Activated naive CD4-positive, alpha-beta T cell treated with anti-CD3 and anti-CD28 coated beads, Interleukin-2, amount 10 ng/mL, durations not matched to agents 7 days and 5 days (primary cell): ENCODE results near the gene CERS3.

Source experiments
- CTCF ChIA-PET: fragments of 350-600 bp; sonication (Branson Sonifier 250); formaldehyde crosslinking; loops from one replicate; lab custom pipeline; 2021; ENCODE audit warnings: antibody characterized with exemption; lab: Charles Lee
- DNase-seq: peaks from one replicate; pipeline ENCODE4 v3.0.0-alpha.2; 2020
- H3K27ac Mint-ChIP-seq: one replicate; pipeline ENCODE4 v1.8.0; 2021; ENCODE audit warnings: mild to moderate bottlenecking, moderate library complexity, mixed read lengths
- H3K27me3 Mint-ChIP-seq: one replicate; pipeline ENCODE4 v1.8.0; 2021; ENCODE audit warnings: mild to moderate bottlenecking, mixed read lengths
- H3K36me3 Mint-ChIP-seq: one replicate; pipeline ENCODE4 v1.8.0; 2021; ENCODE audit warnings: mixed read lengths
- H3K4me1 Mint-ChIP-seq: one replicate; pipeline ENCODE4 v1.8.0; 2021; ENCODE audit warnings: mixed read lengths
- H3K4me3 Mint-ChIP-seq: one replicate; pipeline ENCODE4 v1.8.0; 2021; ENCODE audit warnings: mild to moderate bottlenecking, moderate library complexity, mixed read lengths
- H3K9me3 Mint-ChIP-seq: one replicate; pipeline ENCODE4 v1.8.0; 2021; ENCODE audit warnings: mixed read lengths

CERS3 gene

DNA sequence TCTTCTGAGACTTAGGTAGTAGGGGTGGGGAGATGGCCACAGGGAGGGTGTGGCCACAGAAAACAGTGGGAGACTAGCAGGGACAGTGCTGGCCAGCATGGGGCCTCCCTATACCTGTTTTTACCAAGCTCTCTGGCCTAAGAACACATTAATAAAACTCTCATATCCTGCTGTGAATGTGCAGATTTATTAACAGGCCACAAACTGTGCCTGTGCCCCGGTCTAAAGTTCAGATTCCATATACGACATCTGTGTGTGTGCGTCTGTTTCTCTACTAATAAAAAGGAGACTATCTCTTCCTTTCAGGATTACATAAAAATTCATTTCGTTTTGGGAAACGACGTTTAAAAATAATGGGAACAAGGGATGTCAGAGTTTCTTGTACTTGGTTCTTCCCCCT, 94.2 kb downstream of the CERS3 start:
- H3K4me3 Mint-ChIP-seq: no peak overlapping the region
- H3K9me3 Mint-ChIP-seq: peaks cover 3% of the 10 kb centered on the region
- DNase-seq: no peak
- H3K4me1 Mint-ChIP-seq: no peaks in the 10 kb centered on the region
- no peaks in the 10 kb centered on the region for H3K36me3 Mint-ChIP-seq
- no peak overlapping the region for H3K27ac Mint-ChIP-seq
- CTCF ChIA-PET: interaction anchor here (1.1 kb wide), 1 partner anchor 85 kb away, joined by 4 read pairs; no protein-coding TSS in a partner anchor
- no peaks in the 10 kb centered on the region for H3K27me3 Mint-ChIP-seq

DNA sequence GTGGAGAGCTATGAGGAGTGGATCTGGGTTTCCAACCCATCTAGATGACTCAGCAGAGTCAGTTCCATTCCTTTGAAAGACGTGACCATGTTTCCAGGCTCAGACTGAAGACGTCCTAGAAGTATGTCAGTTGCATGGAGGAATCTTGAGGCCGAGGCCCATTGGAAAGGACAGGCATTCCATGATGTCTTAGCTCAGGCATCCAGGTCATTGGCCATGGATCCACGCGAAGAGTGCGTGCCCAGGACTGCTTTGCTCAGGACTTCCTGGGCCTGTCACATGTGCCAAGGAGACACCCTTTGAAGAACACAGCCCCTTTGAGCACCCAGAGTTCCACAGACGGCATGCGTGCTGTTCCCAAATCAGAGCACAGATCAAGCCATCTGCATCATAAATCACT, 94.7 kb downstream of the CERS3 start:
- CTCF ChIA-PET: interaction anchor here (0.9 to 1.8 kb wide), 3 partner anchors 84 to 439 kb away, joined by 4 to 6 read pairs (median 4); no protein-coding TSS in a partner anchor

DNA sequence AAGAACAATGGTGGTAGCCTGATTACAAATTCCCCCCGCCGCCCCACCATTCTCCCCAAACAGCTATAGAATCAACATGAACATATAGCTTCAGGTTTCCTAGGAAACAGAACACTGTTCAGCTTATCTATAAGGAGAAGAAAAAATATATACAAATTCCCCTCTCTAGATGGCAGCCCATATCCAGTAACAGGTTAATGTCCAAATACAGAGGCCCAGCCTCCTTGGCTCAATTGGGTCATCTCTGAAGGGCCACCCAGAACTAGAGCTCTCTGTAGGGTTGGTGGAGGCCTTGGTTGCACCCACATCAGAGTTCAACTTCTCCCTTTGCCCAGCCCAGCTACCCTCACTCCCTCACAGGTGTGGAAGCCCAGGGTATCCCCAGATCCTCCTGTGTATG, 95.4 kb downstream of the CERS3 start:
- Mint-ChIP-seq H3K9me3 (peaks cover 3% of the 10 kb centered on the region), H3K4me1 (no peaks in the 10 kb centered on the region), H3K4me3 (no peak overlapping the region), H3K27me3 (no peaks in the 10 kb centered on the region), H3K36me3 (no peaks in the 10 kb centered on the region), H3K27ac (peak overlapping the region; percentile 28)
- DNase-seq: no peak
- CTCF ChIA-PET: interaction anchor here (0.7 to 1.8 kb wide), 4 partner anchors 139 to 442 kb away, joined by 3 to 7 read pairs (median 5); no protein-coding TSS in a partner anchor

More for the DNA sequence above, 94.7 kb downstream of the CERS3 start:
- Mint-ChIP-seq H3K4me3 (no peak overlapping the region), H3K36me3 (no peaks in the 10 kb centered on the region), H3K27ac (no peak overlapping the region), H3K4me1 (no peaks in the 10 kb centered on the region), H3K9me3 (peaks cover 3% of the 10 kb centered on the region), H3K27me3 (no peaks in the 10 kb centered on the region)
- DNase-seq: no peak

GRCh38 chr15:100430411-100430810, 98.3 kb downstream of the CERS3 start:
- Mint-ChIP-seq H3K4me3 (no peak overlapping the region), H3K4me1 (no peaks in the 10 kb centered on the region), H3K9me3 (peaks cover 3% of the 10 kb centered on the region), H3K27me3 (no peaks in the 10 kb centered on the region), H3K36me3 (no peaks in the 10 kb centered on the region), H3K27ac (no peak overlapping the region)
- CTCF ChIA-PET: no interaction called here
- no peak for DNase-seq

DNA sequence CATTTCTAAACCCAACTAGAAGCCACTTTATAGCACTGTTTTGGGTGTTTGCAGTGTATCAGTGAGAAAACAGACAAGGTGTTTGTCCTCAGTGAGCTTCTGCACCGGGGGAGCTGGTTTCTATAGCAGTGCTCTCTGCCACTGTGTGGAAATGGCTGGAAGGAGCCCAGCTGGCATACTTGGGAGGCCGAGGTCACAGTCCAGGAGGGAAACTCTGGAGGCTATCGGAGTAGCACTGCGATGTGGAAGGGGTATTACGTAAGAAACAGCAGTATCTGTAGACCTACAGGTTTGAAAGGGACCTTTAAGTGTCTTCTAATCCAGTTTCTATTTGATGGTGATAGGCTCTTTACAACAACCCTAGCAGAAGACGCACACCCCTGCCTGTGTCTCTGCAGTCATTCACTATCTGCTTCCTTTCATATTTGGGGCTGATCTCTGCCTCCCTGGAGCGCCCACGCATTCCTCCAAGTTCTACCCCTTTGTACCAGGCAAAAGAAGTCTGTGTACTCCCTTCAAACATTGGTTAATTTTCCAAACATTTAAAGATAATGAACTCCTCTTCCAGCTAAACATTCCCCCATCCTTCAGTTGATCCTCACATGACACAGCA, 99.5 kb downstream of the CERS3 start:
- Mint-ChIP-seq H3K36me3 (no peaks in the 10 kb centered on the region), H3K9me3 (peaks cover 7% of the 10 kb centered on the region), H3K27me3 (no peaks in the 10 kb centered on the region), H3K4me3 (no peak overlapping the region), H3K4me1 (no peaks in the 10 kb centered on the region), H3K27ac (no peak overlapping the region)
- CTCF ChIA-PET: no interaction called here
- no peak for DNase-seq

DNA sequence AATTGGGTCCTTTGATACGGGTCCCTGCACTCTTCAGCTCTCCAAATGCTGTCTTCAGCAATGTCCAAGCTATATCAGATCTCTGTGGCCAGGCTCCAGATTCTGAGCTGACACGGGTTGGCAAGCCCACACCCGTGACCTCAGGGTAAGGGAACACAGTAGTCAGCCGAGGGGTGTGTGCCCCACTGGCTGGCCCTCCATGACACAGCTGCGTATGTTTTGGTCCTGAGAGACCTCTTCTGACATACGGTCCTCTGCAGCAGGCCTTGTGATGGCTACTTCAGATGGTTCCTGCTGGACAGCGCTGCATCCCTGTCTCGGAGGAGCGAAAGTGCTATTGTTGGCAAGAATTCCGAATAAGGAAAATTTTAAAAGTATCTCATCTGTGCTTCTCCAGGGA, 101.8 kb downstream of the CERS3 start:
- Mint-ChIP-seq H3K9me3 (peaks cover 17% of the 10 kb centered on the region), H3K27me3 (no peaks in the 10 kb centered on the region)
- CTCF ChIA-PET: no interaction called here

GRCh38 chr15:100405179-100405578, 123.6 kb downstream of the CERS3 start:
- Mint-ChIP-seq H3K27me3 (no peaks in the 10 kb centered on the region), H3K4me3 (no peak overlapping the region), H3K27ac (no peak overlapping the region), H3K36me3 (no peaks in the 10 kb centered on the region), H3K9me3 (peaks cover 5% of the 10 kb centered on the region), H3K4me1 (peaks cover 3% of the 10 kb centered on the region)
- DNase-seq: no peak
- CTCF ChIA-PET: no interaction called here

More for the DNA sequence above, 101.8 kb downstream of the CERS3 start:
- H3K4me1 Mint-ChIP-seq: no peaks in the 10 kb centered on the region
- no peaks in the 10 kb centered on the region for H3K36me3 Mint-ChIP-seq
- DNase-seq: no peak
- H3K27ac Mint-ChIP-seq: no peak overlapping the region
- no peak overlapping the region for H3K4me3 Mint-ChIP-seq

DNA sequence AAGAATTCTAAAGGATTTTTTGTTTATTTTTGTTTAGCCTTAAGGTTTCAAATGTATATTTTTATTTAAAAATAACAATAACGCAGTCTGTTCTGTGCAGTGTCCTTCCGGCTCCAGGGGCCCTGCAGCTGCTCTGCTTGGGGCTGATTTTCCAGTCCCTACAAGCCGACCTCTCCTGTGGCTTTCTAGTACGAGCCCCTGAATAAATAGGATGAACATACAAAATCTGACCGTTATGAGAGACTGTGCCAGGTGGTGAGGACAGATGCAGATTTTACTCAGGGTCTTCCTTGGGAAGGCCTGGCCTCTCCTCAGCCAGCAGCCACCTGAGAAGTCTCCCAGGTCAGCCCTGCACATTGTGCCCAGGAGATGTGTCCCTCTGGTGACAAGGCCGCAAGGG, 127.8 kb downstream of the CERS3 start:
- no peaks in the 10 kb centered on the region for H3K36me3 Mint-ChIP-seq
- CTCF ChIA-PET: no interaction called here
- H3K9me3 Mint-ChIP-seq: no peaks in the 10 kb centered on the region
- H3K4me1 Mint-ChIP-seq: peaks cover 5% of the 10 kb centered on the region
- H3K27ac Mint-ChIP-seq: no peak overlapping the region
- peaks cover 4% of the 10 kb centered on the region for H3K27me3 Mint-ChIP-seq
- no peak overlapping the region for H3K4me3 Mint-ChIP-seq
- no peak for DNase-seq

GRCh38 chr15:100394736-100395440, 133.9 kb downstream of the CERS3 start:
- H3K4me1 Mint-ChIP-seq: no peaks in the 10 kb centered on the region
- CTCF ChIA-PET: no interaction called here
- no peak overlapping the region for H3K4me3 Mint-ChIP-seq
- no peaks in the 10 kb centered on the region for H3K36me3 Mint-ChIP-seq
- H3K27me3 Mint-ChIP-seq: peaks cover 4% of the 10 kb centered on the region
- H3K9me3 Mint-ChIP-seq: no peaks in the 10 kb centered on the region
- no peak overlapping the region for H3K27ac Mint-ChIP-seq
- no peak for DNase-seq

- Mint-ChIP-seq H3K9me3 (no peaks in the 10 kb centered on the region), H3K27me3 (peaks cover 4% of the 10 kb centered on the region), H3K4me3 (no peak overlapping the region), H3K4me1 (no peaks in the 10 kb centered on the region), H3K36me3 (no peaks in the 10 kb centered on the region), H3K27ac (no peak overlapping the region)
- CTCF ChIA-PET: interaction anchor here (1.3 kb wide), 1 partner anchor 9 kb away, joined by 4 read pairs; no protein-coding TSS in a partner anchor
- no peak for DNase-seq
These were observed 135.7 kb downstream of the CERS3 start for GRCh38 chr15:100393008-100393407.

- no peak overlapping the region for H3K27ac Mint-ChIP-seq
- H3K36me3 Mint-ChIP-seq: no peaks in the 10 kb centered on the region
- H3K9me3 Mint-ChIP-seq: peaks cover 6% of the 10 kb centered on the region
- CTCF ChIA-PET: interaction anchor here (0.7 to 3.0 kb wide), 3 partner anchors 36 to 368 kb away, joined by 3 to 38 read pairs (median 4); no protein-coding TSS in a partner anchor
- DNase-seq: no peak
- H3K4me3 Mint-ChIP-seq: no peak overlapping the region
- no peaks in the 10 kb centered on the region for H3K4me1 Mint-ChIP-seq
- H3K27me3 Mint-ChIP-seq: peaks cover 4% of the 10 kb centered on the region
These were observed 143.3 kb downstream of the CERS3 start for GRCh38 chr15:100385300-100386050.

- H3K27me3 Mint-ChIP-seq: peaks cover 5% of the 10 kb centered on the region
- H3K4me3 Mint-ChIP-seq: no peak overlapping the region
- H3K9me3 Mint-ChIP-seq: peaks cover 6% of the 10 kb centered on the region
- no peaks in the 10 kb centered on the region for H3K4me1 Mint-ChIP-seq
- no peaks in the 10 kb centered on the region for H3K36me3 Mint-ChIP-seq
- no peak overlapping the region for H3K27ac Mint-ChIP-seq
- no peak for DNase-seq
- CTCF ChIA-PET: interaction anchor here (0.6 to 3.0 kb wide), 6 partner anchors 9 to 452 kb away, joined by 3 to 38 read pairs (median 4); partner anchors contain the start of gene ADAMTS17
These were observed 144.7 kb downstream of the CERS3 start for GRCh38 chr15:100384108-100384410.

DNA sequence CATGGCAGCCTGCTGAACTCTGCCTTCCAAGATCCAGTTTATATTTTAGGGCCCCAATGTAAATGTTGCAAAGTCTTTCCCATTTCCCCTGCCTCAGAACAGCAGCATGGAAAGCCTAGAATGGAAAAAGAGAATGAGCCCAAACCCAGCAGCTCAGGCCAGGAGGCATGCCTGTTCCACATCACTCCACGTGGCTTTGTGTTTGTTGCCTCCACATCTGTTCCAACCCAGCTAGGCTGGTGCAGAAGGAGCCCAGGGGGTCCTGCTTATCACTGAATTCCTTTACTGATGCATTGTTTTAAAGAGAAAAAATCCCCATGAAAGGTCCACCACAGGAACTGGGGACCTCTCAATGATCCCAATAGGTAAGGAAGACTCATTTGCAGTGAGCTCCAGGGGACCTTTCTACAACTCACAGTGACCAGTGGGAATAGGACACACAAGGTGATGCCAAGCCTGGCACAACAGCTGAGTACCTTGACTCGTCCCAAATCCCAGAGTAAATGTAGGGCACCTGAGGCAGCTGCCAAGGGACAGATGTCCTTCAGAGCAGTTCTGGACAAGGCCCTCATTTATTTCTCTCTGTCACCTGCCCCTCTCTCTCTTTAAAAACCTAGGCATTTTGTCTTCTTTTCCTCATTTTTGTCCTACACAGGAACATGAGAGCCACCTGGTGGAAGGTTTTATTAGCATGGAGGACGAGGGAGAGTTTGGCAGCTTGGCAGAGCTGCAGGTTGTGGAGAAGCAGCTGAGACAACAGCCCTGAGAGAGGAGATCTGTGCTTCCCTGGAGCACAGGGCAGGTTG, 145.2 kb downstream of the CERS3 start:
- Mint-ChIP-seq H3K4me1 (no peaks in the 10 kb centered on the region), H3K27ac (no peak overlapping the region), H3K9me3 (peaks cover 6% of the 10 kb centered on the region), H3K4me3 (no peak overlapping the region), H3K27me3 (peaks cover 8% of the 10 kb centered on the region), H3K36me3 (no peaks in the 10 kb centered on the region)
- CTCF ChIA-PET: interaction anchor here (0.6 to 3.0 kb wide), 7 partner anchors 10 to 1161 kb away, joined by 3 to 38 read pairs (median 3); partner anchors contain the start of gene ADAMTS17
- DNase-seq: peak; percentile 50
